Caco-2 (cell line): Measurements from ENCODE around the gene SYPL2. TPM values are rescaled to one million over a fixed set of nuclear protein-coding genes. Genes with fewer than 3 reads are reported as not detected.

ENCODE experiments used
- BruUV-seq: library from RNA; stranded (reverse); fragments of 400-500 nt; replicated peaks from 2 replicates; lab custom pipeline; 2021; lab: Mats Ljungman, UMichigan
- CTCF ChIA-PET: fragments of 300-600 bp; sonication (Branson Sonifier 250); formaldehyde crosslinking; loops from one replicate; lab custom pipeline; 2022; ENCODE audit warnings: antibody characterized with exemption; lab: Charles Lee
- POLR2A ChIA-PET: fragments of 300-600 bp; sonication (Branson Sonifier 250); formaldehyde crosslinking; loops from one replicate; lab custom pipeline; 2022; ENCODE audit warnings: antibody characterized with exemption; lab: Charles Lee
- DNase-seq, 2 experiments: peaks; one replicate each; pipeline versions ENCODE4 v3.0.0 to v3.0.0-alpha.2; 2020 to 2022
- H3K27me3 ChIP-seq: replicated peaks from 2 replicates; pipeline ENCODE4 v1.6.0; 2011; ENCODE audit warnings: low read length; ENCODE audit not compliant: control insufficient read depth, insufficient read depth
- H3K36me3 ChIP-seq: 2 replicates; pipeline ENCODE4 v1.5.1; 2011; ENCODE audit warnings: low read length; ENCODE audit not compliant: control insufficient read depth, insufficient read depth
- H3K4me1 ChIP-seq: fragments of 250-450 bp; sonication (Bioruptor Pico); 2 replicates; pipeline ENCODE4 v1.5.1; 2020; ENCODE audit warnings: mild to moderate bottlenecking
- H3K4me3 ChIP-seq: 2 replicates; pipeline ENCODE4 v1.5.1; 2011; ENCODE audit warnings: low read depth, mild to moderate bottlenecking, control low read depth, low read length
- H3K9me3 ChIP-seq: fragments of 250-450 bp; sonication (Bioruptor Pico); 2 replicates; pipeline ENCODE4 v1.5.1; 2020; ENCODE audit warnings: mild to moderate bottlenecking, moderate library complexity
- H3K27ac Mint-ChIP-seq: one replicate; pipeline ENCODE4 v1.8.0; 2022; ENCODE audit warnings: mixed read lengths; ENCODE audit not compliant: unreplicated experiment
- H3K27me3 Mint-ChIP-seq: one replicate; pipeline ENCODE4 v1.8.0; 2022; ENCODE audit warnings: mixed read lengths; ENCODE audit not compliant: insufficient read depth, unreplicated experiment
- H3K36me3 Mint-ChIP-seq: one replicate; pipeline ENCODE4 v1.8.0; 2022; ENCODE audit warnings: mild to moderate bottlenecking, mixed read lengths; ENCODE audit not compliant: insufficient read depth, unreplicated experiment
- H3K4me1 Mint-ChIP-seq: one replicate; pipeline ENCODE4 v1.8.0; 2022; ENCODE audit warnings: low read depth, mixed read lengths; ENCODE audit not compliant: unreplicated experiment
- H3K4me3 Mint-ChIP-seq: one replicate; pipeline ENCODE4 v1.8.0; 2022; ENCODE audit warnings: mild to moderate bottlenecking, moderate library complexity, mixed read lengths; ENCODE audit not compliant: unreplicated experiment
- H3K9me3 Mint-ChIP-seq: one replicate; pipeline ENCODE4 v1.8.0; 2022; ENCODE audit warnings: mixed read lengths; ENCODE audit not compliant: unreplicated experiment
- intact Hi-C: fragments of 100-400 bp; cut with micrococcal nuclease; formaldehyde crosslinking; loops from one replicate; pipeline ENCODE4 v1.10.0; 2022; ENCODE audit not compliant: unreplicated experiment
- total RNA-seq: library from RNA; stranded (reverse); gene quantifications from 2 replicates; pipeline ENCODE4 v1.2.3, GENCODE V29; 2022
- TF ChIP-seq, protein P1 (sequence below), 2 experiments: fragments of 200-600 bp in 1 of 2; IDR thresholded peaks; 1 replicate in 1 of 2; 2 replicates in 1 of 2; pipeline versions ENCODE4 v1.5.1 to v1.8.0; 2011 to 2022; ENCODE audit warnings: antibody characterized with exemption in 1 of 2, control low read depth in 1 of 2, inconsistent platforms in 1 of 2, low read depth in 1 of 2, low read length in 1 of 2, mild to moderate bottlenecking in 1 of 2, moderate library complexity in 1 of 2; ENCODE audit not compliant: insufficient read depth in 1 of 2, severe bottlenecking in 1 of 2, unreplicated experiment in 1 of 2

SYPL2 gene
- total RNA-seq, 1 experiment from 2014 or later: 0.45 TPM

DNA sequence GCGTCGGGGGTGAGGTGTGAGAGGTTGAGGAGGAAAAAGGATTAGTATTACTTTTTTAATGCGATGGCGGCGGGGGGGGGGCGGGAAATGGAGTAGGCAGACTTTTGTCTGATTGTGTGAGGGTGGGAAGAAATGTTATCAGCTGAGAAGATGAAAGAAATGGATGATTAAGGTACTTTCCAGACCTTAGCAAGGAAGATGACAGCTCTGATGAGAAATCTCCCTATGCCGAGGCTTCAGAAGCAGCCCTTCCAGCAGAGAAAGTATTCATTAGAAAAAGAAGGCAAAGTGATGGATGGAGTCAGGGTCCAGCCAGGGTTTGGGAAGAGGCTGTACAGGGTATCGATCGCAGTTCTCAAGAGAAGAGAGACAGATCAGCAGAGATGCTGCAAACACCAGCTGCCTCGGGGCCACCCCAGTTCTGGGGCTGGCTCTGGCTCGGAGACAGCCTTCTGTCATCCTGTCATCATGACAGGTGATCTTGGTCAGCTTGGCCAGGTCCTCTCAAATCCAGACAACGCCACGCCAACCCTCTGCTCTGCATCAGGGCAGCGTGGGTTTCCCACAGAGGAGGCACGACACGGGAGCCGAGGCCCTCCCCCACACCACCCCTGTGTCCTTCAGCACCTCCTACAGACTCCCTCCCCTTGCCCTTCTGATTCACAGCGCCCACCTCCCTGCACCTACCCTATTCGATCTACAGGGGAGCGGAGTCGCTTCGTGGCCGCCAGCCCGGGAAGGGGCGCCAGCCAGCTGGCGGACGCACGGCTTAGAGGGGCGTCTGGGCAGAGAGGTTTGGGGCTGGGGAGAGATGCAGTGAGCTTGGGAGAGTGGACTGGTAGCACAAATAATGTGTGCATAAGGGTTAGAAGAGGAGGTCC is 16.7 kb downstream of the SYPL2 start:
- peaks cover 7% of the 10 kb centered on the region for H3K27me3 Mint-ChIP-seq
- H3K4me1 Mint-ChIP-seq: no peaks in the 10 kb centered on the region
- H3K9me3 ChIP-seq: no peaks in the 10 kb centered on the region
- peaks cover 5% of the 10 kb centered on the region; the same call in 1 of the 2 replicates for H3K4me1 ChIP-seq
- POLR2A ChIA-PET: interaction anchor here (0.6 kb wide), 4 partner anchors 10 to 56 kb away, joined by 3 to 12 read pairs (median 7); partner anchors contain the start of gene CYB561D1
- H3K36me3 ChIP-seq: no peaks in the 10 kb centered on the region
- no peaks in the 10 kb centered on the region for H3K27me3 ChIP-seq
- H3K9me3 Mint-ChIP-seq: no peaks in the 10 kb centered on the region
- peak overlapping the region; percentile 88 for H3K27ac Mint-ChIP-seq
- CTCF ChIA-PET: interaction anchor here (0.5 to 1.3 kb wide), 7 partner anchors 11 to 685 kb away, joined by 3 to 8 read pairs (median 4); partner anchors contain the start of gene CYB561D1
- DNase-seq: peak; percentile 47 to 51
- no peaks in the 10 kb centered on the region for H3K36me3 Mint-ChIP-seq
- peak overlapping the region; percentile 94 for H3K4me3 Mint-ChIP-seq
- intact Hi-C loops: loop anchor here (5.0 kb wide), 1 partner anchor 56 kb away; the partner anchor contains the start of gene PSMA5
- peak overlapping the region; percentile 63 for H3K4me3 ChIP-seq
- no TSS peak for BruUV-seq
- TF ChIP-seq, protein P1, sequence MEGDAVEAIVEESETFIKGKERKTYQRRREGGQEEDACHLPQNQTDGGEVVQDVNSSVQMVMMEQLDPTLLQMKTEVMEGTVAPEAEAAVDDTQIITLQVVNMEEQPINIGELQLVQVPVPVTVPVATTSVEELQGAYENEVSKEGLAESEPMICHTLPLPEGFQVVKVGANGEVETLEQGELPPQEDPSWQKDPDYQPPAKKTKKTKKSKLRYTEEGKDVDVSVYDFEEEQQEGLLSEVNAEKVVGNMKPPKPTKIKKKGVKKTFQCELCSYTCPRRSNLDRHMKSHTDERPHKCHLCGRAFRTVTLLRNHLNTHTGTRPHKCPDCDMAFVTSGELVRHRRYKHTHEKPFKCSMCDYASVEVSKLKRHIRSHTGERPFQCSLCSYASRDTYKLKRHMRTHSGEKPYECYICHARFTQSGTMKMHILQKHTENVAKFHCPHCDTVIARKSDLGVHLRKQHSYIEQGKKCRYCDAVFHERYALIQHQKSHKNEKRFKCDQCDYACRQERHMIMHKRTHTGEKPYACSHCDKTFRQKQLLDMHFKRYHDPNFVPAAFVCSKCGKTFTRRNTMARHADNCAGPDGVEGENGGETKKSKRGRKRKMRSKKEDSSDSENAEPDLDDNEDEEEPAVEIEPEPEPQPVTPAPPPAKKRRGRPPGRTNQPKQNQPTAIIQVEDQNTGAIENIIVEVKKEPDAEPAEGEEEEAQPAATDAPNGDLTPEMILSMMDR (IDR thresholded peaks at IDR 0.05; ENCODE audit: insufficient read depth in 1 of 2, low read depth in 1 of 2, low read length in 1 of 2, severe bottlenecking in 1 of 2, unreplicated experiment in 1 of 2): no peak

DNA sequence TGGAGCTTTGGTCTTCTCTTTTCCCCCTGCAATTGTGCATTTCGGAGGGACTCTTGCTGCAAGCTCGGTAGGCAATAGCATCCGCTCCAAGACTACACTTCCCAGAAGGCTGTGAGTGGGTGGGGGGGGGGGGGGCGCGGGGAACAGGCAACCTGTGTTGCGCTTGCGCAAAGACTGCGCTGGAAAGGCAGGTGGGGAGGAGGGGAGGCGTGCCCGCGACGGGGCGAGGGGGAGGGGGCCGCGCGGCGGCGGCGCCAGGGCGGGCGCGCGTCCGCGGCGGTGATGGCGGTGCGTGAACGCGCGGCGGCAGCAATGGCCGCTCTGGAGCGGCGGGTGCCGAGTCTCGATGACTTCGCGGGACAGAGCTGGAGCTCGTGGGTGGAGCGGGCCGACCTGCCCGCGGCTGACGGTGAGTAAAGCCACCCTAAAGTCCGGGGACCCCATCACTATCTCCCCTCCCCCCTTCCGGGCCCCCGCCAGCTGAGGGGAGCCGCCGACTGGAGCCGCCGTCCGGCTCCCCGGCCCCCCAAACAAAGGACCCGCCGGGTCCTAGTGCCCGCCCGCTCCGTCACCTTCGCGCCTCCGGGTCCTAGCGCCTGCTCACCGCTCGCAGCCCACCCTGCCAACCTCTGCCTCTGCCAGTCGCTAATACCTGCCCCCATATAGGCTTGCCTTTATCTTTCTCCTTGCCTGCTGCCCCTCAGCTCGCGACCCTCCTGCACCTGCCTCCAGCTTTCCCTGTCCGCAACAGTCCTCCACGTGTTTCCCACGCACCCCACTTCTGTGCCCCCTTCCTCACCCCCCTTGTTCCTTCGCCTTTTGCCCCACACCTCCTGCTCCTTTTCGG is 17.5 kb downstream of the SYPL2 start, which contains the start of gene ATXN7L2:
Gene ATXN7L2 (plus strand): TSS at position 234 of the 847 bp plus-strand sequence. CDS start 49 bp downstream, at position 283.
- Histone ChIP-seq H3K36me3 (no peaks in the 10 kb centered on the region), H3K4me3 (peak within 1 kb of the TSS; percentile 81), H3K27me3 (no peaks in the 10 kb centered on the region), H3K9me3 (no peaks in the 10 kb centered on the region), H3K4me1 (peaks cover 5% of the 10 kb centered on the region; the same call in 1 of the 2 replicates)
- CTCF ChIA-PET: interaction anchor here (0.6 to 1.3 kb wide), 5 partner anchors 10 to 684 kb away, joined by 3 to 8 read pairs (median 5); partner anchors contain the start of gene CYB561D1
- TF ChIP-seq, protein P1 (IDR thresholded peaks at IDR 0.05; ENCODE audit: insufficient read depth in 1 of 2, low read depth in 1 of 2, low read length in 1 of 2, severe bottlenecking in 1 of 2, unreplicated experiment in 1 of 2): no peak
- BruUV-seq: no TSS peak
- peak; percentile 89 for DNase-seq
- no peaks in the 10 kb centered on the region for H3K9me3 Mint-ChIP-seq
- intact Hi-C loops: loop anchor here (5.0 kb wide), 1 partner anchor 57 kb away; the partner anchor contains the start of gene PSMA5
- H3K36me3 Mint-ChIP-seq: no peaks in the 10 kb centered on the region
- POLR2A ChIA-PET: interaction anchor here (0.6 kb wide), 4 partner anchors 10 to 56 kb away, joined by 3 to 12 read pairs (median 7); partner anchors contain the start of gene CYB561D1
- peak within 1 kb of the TSS; percentile 94 for H3K4me3 Mint-ChIP-seq
- peaks cover 7% of the 10 kb centered on the region for H3K27me3 Mint-ChIP-seq
- H3K27ac Mint-ChIP-seq: peak within 1 kb of the TSS; percentile 88
- no peaks in the 10 kb centered on the region for H3K4me1 Mint-ChIP-seq
